GM12864 (cell line): ENCODE data around the gene LAT.

Experiments used
- DNase-seq: peaks from one replicate; pipeline ENCODE4 v3.0.0-alpha.2; 2011; ENCODE audit warnings: low read depth
- H3K4me3 ChIP-seq: 2 replicates; pipeline ENCODE4 v1.5.1; 2011; ENCODE audit warnings: mild to moderate bottlenecking, low read depth, low read length, control low read depth
- CTCF ChIP-seq: IDR thresholded peaks from 2 replicates; pipeline ENCODE4 v1.5.1; 2011; ENCODE audit warnings: low read depth, mild to moderate bottlenecking, moderate library complexity, low read length, control low read depth, inconsistent platforms; ENCODE audit errors: missing control alignments

The LAT gene

DNA sequence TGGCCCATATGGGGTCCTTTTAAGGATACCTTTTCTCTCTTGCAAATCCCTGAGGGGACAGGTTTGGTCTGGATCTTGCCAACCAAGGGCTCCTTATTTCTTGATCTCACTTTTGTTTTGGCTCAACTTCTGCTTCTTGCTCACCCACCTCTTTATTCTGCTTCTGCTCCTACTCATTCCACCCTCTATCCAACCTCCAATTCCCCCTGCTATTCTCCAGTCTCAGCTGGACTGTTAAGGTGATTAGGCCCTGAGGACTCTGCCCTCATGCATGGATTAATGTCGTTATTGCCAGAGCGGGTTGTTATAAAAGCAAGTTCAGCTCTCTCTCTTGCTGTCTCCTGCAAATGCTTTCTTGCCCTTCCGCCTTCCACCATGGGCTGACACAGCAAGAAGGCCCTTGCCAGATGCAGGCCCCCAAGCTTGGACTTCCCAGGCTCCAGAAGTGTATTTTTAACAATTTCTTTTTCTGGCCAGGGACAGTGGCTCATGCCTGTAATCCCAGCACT is 29.8 kb downstream of the LAT start:
- DNase-seq: no peak
- no peak overlapping the region for H3K4me3 ChIP-seq
- no peak for TF ChIP-seq CTCF

DNA sequence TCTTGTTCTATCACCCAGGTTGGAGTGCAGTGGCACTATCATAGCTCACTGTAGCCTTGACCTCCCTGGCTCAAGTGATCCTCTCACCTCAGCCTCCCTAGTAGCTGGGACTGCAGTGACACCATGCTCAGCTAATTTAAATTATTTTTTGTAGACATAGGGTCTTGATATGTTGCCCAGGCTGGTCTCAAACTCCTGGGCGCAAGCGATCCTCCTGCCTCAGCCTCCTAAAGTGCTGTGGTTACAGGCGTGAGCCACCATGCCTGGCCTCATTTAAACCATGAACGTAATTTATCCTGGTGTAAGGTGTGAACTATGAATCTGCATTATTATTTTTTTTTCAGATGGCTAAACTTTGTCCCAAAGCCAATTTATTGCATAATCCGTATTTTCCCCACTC is 37.3 kb downstream of the LAT start:
- no peak for DNase-seq
- no peak for TF ChIP-seq CTCF
- H3K4me3 ChIP-seq: no peak overlapping the region

DNA sequence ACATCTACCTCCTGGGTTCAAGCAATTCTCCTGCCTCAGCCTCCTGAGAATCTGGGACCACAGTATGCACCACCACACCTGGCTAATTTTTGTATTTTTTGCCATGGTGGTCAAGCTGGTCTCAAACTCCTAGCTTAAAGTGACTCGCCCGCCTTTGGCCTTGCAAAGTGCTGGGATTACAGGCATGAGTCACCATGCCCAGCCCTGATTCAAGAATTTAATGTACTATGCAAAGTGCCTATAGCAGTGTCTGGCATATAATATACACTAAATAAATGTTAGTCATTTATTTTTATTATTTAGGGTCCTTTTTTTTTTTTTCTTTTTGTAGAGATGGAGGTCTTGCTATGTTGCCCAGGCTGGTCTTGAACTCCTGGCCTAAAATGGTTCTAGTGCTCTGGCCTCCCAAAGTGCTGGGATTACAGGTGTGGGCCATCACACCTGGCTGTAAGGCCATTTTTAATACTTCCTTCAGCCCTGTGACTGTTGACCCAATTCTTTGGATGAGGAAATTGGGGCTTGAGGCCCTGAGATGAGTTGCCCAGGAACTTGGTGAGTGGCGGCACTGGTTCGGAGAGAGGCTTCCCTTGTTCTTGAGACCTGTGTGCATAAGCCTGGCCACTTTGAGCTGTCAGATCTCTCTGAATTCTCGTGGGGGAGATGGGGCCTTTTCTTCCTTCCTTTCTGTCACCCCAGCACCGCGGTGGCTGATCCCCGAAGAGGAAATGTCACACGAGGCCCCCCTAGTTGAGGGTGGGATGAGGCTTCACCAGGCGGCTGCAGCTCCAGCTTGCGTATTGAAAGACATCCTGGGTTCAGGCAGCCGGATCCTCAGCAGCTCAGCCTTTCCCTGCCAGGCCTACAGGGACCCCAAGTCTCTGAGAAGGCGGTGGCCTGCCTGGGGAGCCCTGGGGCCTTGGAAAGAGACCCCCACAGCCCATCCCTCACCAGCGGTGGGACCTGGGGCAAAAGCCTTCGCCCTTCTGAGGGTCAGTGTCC is 38.7 kb downstream of the LAT start:
- DNase-seq: no peak
- no peak overlapping the region for H3K4me3 ChIP-seq
- no peak for TF ChIP-seq CTCF

- no peak for TF ChIP-seq CTCF
- no peak overlapping the region for H3K4me3 ChIP-seq
- DNase-seq: no peak
Observed at GRCh38 chr16:29024278-29024677, 39.4 kb downstream of the LAT start.

GRCh38 chr16:29025218-29025617 is 40.4 kb downstream of the LAT start:
- DNase-seq: no peak
- no peak for TF ChIP-seq CTCF
- H3K4me3 ChIP-seq: no peak overlapping the region

- no peak overlapping the region for H3K4me3 ChIP-seq
- DNase-seq: no peak
- TF ChIP-seq CTCF: no peak
Observed at GRCh38 chr16:29025735-29026134, 40.9 kb downstream of the LAT start.
